ENCODE results near the gene REG1A.

Gene REG1A

DNA sequence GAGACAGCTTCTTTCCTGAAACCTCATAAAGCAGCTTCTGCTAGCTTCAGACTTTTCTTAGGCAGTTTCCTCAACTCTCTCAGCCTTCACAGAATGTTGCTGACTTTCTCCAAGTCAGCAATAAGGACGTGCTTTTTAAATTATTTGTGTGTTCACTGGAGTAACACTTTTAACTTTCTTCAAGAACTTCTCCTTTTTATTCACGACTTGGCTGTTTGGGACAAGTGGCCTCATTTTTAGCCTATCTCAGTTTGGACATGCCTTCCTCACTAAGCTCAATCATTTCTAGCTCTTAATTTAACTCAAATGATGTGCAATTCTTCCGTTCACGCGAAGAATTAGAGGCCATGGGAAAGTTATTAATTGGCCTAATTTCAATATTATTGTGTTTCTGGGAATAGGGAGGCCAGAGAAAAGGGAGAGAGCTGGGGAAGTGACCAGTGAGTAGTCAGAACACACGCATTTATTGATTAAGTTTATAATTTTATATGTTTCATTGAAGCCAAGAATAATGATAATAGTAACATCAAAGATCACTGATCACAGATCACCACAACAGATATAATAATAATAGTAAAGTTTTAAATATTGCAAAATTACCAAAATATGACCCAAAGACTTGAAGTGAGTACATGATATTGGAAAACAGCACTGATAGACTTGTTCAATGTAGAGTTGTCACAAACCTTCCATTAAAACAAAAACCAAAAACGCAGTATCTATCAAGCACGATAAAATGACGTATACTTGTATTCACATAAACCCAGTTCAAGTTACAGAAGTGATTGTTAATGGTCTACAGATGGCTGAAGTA lies 4.8 kb downstream of the REG1A start:
- Histone ChIP-seq H3K4me1 (ENCODE audit: control insufficient read depth in 1 of 2, insufficient read depth in 2 of 2, low read length in 2 of 2) (no peaks in the 10 kb centered on the region), H3K9me3 (ENCODE audit: control insufficient read depth in 1 of 2, low read length in 2 of 2) (no peaks in the 10 kb centered on the region), H3K36me3 (ENCODE audit: control insufficient read depth in 1 of 2, insufficient read depth in 2 of 2, low read length in 2 of 2) (peaks cover 11% of the 10 kb centered on the region in 2 donors), H3K27me3 (ENCODE audit: control insufficient read depth in 1 of 2, insufficient read depth in 2 of 2, low read length in 2 of 2) (no peaks in the 10 kb centered on the region), H3K27ac (ENCODE audit: low read depth, low read length) (no peak overlapping the region), H3K9ac (ENCODE audit: low read depth in 1 of 2, low read length in 2 of 2) (no peak overlapping the region), H3K4me3 (ENCODE audit: low read depth in 1 of 2, low read length in 2 of 2) (no peak overlapping the region)

DNA sequence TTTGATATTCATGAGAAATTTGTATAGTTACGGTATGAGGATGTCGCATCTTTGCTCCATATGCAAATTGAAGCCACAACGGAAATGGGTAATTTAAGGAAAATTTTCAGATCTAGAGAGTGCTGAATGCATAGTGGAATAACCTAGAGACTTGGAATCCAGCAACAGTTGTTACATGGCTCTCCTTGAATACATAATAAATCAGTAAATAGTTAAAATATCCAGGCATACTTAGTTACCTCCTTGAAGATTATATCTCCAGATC lies 5.4 kb downstream of the REG1A start:
- Histone ChIP-seq H3K27ac (ENCODE audit: low read depth, low read length) (no peak overlapping the region), H3K4me3 (ENCODE audit: low read depth in 1 of 2, low read length in 2 of 2) (no peak overlapping the region), H3K4me1 (ENCODE audit: control insufficient read depth in 1 of 2, insufficient read depth in 2 of 2, low read length in 2 of 2) (no peaks in the 10 kb centered on the region), H3K27me3 (ENCODE audit: control insufficient read depth in 1 of 2, insufficient read depth in 2 of 2, low read length in 2 of 2) (no peaks in the 10 kb centered on the region), H3K9ac (ENCODE audit: low read depth in 1 of 2, low read length in 2 of 2) (no peak overlapping the region), H3K36me3 (ENCODE audit: control insufficient read depth in 1 of 2, insufficient read depth in 2 of 2, low read length in 2 of 2) (peaks cover 11% of the 10 kb centered on the region in 2 donors), H3K9me3 (ENCODE audit: control insufficient read depth in 1 of 2, low read length in 2 of 2) (no peaks in the 10 kb centered on the region)

DNA sequence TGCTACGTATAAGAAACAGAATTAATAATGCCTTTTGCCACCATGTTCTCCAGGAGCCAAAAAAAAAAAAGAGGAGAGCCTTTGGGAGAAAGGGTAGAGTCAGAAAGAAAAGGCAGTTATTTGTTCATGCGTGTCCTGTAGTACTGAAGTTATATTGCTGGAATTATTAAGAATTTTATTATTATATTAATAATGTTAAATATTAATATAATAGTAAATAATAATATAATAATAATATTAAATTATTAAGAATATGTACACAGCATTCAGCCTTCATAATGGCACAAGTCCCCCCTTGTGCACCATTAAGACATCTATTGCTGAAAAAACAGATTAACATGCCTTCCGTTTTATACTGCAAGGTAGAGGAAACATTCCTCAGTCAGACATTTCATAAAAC lies 8.1 kb downstream of the REG1A start:
- Histone ChIP-seq H3K27me3 (ENCODE audit: control insufficient read depth in 1 of 2, insufficient read depth in 2 of 2, low read length in 2 of 2) (no peaks in the 10 kb centered on the region), H3K36me3 (ENCODE audit: control insufficient read depth in 1 of 2, insufficient read depth in 2 of 2, low read length in 2 of 2) (no peaks in the 10 kb centered on the region), H3K27ac (ENCODE audit: low read depth, low read length) (no peak overlapping the region), H3K9ac (ENCODE audit: low read depth in 1 of 2, low read length in 2 of 2) (no peak overlapping the region), H3K9me3 (ENCODE audit: control insufficient read depth in 1 of 2, low read length in 2 of 2) (no peaks in the 10 kb centered on the region), H3K4me3 (ENCODE audit: low read depth in 1 of 2, low read length in 2 of 2) (no peak overlapping the region), H3K4me1 (ENCODE audit: control insufficient read depth in 1 of 2, insufficient read depth in 2 of 2, low read length in 2 of 2) (no peaks in the 10 kb centered on the region)

DNA sequence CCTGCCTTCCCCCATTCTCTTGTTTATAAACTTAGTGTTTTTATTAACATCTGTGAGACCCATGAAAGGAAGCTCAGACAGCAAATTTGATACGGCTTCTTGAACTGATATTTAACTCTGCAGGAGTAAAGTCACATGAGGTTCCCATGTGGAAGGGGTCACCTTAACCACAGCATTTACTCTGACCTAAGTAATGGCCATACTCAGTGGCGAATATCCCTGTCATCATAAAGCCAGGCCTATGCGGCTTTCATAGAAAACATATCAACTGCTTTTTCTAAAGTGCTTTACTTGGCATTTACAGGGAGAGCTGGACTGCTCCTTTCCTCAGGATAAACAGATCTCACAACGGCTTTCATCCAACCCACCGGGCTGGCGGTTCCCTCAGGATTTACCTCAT lies 9.0 kb downstream of the REG1A start:
- no peaks in the 10 kb centered on the region for H3K36me3 ChIP-seq (ENCODE audit: control insufficient read depth in 1 of 2, insufficient read depth in 2 of 2, low read length in 2 of 2)
- no peaks in the 10 kb centered on the region for H3K9me3 ChIP-seq (ENCODE audit: control insufficient read depth in 1 of 2, low read length in 2 of 2)
- H3K4me1 ChIP-seq (ENCODE audit: control insufficient read depth in 1 of 2, insufficient read depth in 2 of 2, low read length in 2 of 2) = no peaks in the 10 kb centered on the region
- no peak overlapping the region for H3K4me3 ChIP-seq (ENCODE audit: low read depth in 1 of 2, low read length in 2 of 2)
- no peak overlapping the region for H3K9ac ChIP-seq (ENCODE audit: low read depth in 1 of 2, low read length in 2 of 2)
- H3K27me3 ChIP-seq (ENCODE audit: control insufficient read depth in 1 of 2, insufficient read depth in 2 of 2, low read length in 2 of 2) = no peaks in the 10 kb centered on the region
- no peak overlapping the region for H3K27ac ChIP-seq (ENCODE audit: low read depth, low read length)

DNA sequence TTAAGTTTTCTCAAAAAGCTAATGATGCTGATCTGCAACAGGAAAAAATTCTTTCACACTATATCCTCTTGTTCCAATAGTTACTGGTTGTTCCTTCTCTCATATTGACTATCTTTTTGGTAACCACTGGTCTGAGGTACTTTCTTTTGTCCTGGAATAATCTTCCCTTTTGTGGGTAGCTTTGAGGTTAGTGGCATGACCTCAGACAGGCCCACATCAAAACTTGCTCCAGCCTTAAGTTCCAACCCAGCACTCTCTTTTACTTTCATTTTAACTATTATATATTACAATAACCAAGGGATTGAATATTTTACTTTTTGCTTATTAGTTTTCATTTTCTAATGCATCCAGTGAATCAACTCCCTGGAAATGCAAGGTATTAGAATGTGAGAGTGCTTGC lies 9.5 kb downstream of the REG1A start:
- Histone ChIP-seq H3K9me3 (ENCODE audit: control insufficient read depth in 1 of 2, low read length in 2 of 2) (no peaks in the 10 kb centered on the region), H3K27me3 (ENCODE audit: control insufficient read depth in 1 of 2, insufficient read depth in 2 of 2, low read length in 2 of 2) (no peaks in the 10 kb centered on the region), H3K9ac (ENCODE audit: low read depth in 1 of 2, low read length in 2 of 2) (no peak overlapping the region), H3K4me3 (ENCODE audit: low read depth in 1 of 2, low read length in 2 of 2) (no peak overlapping the region), H3K27ac (ENCODE audit: low read depth, low read length) (no peak overlapping the region), H3K36me3 (ENCODE audit: control insufficient read depth in 1 of 2, insufficient read depth in 2 of 2, low read length in 2 of 2) (no peaks in the 10 kb centered on the region), H3K4me1 (ENCODE audit: control insufficient read depth in 1 of 2, insufficient read depth in 2 of 2, low read length in 2 of 2) (no peaks in the 10 kb centered on the region)

DNA sequence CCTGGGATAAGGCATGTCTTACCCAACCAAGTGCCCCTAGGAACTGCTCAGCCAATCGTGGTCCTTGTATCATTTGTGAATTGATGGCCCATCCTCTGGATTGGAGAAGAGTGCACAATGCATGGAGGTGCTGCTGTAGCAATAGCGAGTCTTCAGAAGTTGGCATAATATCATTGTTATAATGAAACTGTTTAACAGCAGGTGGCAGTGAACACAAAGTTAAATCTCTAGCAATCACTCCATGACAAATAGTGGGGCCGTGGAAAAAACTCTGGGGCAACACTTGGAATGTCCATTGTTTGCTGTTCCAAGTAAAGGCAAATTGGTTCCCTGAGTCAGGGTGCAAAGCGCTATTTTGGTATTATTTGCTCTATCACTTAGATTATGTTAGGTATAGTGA lies 11.4 kb downstream of the REG1A start:
- H3K9me3 ChIP-seq (ENCODE audit: control insufficient read depth in 1 of 2, low read length in 2 of 2) = no peaks in the 10 kb centered on the region
- H3K27ac ChIP-seq (ENCODE audit: low read depth, low read length) = no peak overlapping the region
- no peaks in the 10 kb centered on the region for H3K36me3 ChIP-seq (ENCODE audit: control insufficient read depth in 1 of 2, insufficient read depth in 2 of 2, low read length in 2 of 2)
- H3K27me3 ChIP-seq (ENCODE audit: control insufficient read depth in 1 of 2, insufficient read depth in 2 of 2, low read length in 2 of 2) = no peaks in the 10 kb centered on the region
- H3K4me3 ChIP-seq (ENCODE audit: low read depth in 1 of 2, low read length in 2 of 2) = no peak overlapping the region
- H3K9ac ChIP-seq (ENCODE audit: low read depth in 1 of 2, low read length in 2 of 2) = no peak overlapping the region
- H3K4me1 ChIP-seq (ENCODE audit: control insufficient read depth in 1 of 2, insufficient read depth in 2 of 2, low read length in 2 of 2) = no peaks in the 10 kb centered on the region

DNA sequence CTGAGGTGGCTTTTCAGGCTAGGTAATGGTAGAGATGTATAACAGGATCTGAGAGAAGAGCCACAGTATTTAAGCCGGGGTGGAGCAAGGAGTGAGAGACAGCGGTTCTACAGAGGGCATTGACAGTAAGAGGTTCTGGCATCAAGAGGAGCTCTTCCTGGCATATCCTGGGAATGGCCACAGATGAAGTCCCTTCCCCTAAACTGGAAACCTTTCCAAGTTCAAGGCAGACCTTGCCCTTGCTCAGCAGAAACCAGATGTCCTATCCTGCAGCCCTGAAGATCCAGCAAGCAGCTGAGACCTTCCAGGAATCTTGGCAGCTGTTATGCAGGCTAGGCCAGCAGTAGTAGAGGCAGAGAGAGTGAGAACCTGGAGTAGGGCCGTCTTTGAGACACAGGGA lies 18.1 kb downstream of the REG1A start:
- no peaks in the 10 kb centered on the region for H3K9me3 ChIP-seq (ENCODE audit: control insufficient read depth in 1 of 2, low read length in 2 of 2)
- H3K27me3 ChIP-seq (ENCODE audit: control insufficient read depth in 1 of 2, insufficient read depth in 2 of 2, low read length in 2 of 2) = no peaks in the 10 kb centered on the region
- no peaks in the 10 kb centered on the region for H3K36me3 ChIP-seq (ENCODE audit: control insufficient read depth in 1 of 2, insufficient read depth in 2 of 2, low read length in 2 of 2)
- H3K9ac ChIP-seq (ENCODE audit: low read depth in 1 of 2, low read length in 2 of 2) = no peak overlapping the region
- peaks cover 4 to 18% of the 10 kb centered on the region in 2 donors for H3K4me1 ChIP-seq (ENCODE audit: control insufficient read depth in 1 of 2, insufficient read depth in 2 of 2, low read length in 2 of 2)
- no peak overlapping the region for H3K27ac ChIP-seq (ENCODE audit: low read depth, low read length)
- H3K4me3 ChIP-seq (ENCODE audit: low read depth in 1 of 2, low read length in 2 of 2) = no peak overlapping the region

DNA sequence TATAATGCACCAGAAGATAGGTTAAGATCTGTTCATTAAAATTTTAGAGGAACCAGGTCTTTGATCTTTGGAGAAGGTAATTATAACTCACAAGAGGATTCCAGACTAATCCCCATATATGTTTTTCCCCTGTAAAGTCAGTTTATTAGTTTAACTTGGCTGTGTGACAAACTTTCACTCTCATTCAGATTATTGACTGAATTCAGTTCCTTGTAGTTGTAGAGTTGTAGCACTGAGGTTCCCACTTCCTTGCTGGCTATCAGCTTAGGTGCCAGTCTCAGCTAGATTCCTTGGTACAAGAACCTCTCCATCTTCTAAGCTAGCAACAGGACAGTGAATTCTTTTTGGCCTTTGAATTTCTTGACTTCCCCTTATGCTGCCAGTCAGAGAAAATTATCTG lies 19.1 kb downstream of the REG1A start:
- H3K9ac ChIP-seq (ENCODE audit: low read depth in 1 of 2, low read length in 2 of 2) = no peak overlapping the region
- H3K27ac ChIP-seq (ENCODE audit: low read depth, low read length) = no peak overlapping the region
- no peaks in the 10 kb centered on the region for H3K27me3 ChIP-seq (ENCODE audit: control insufficient read depth in 1 of 2, insufficient read depth in 2 of 2, low read length in 2 of 2)
- peaks cover 4 to 18% of the 10 kb centered on the region in 2 donors for H3K4me1 ChIP-seq (ENCODE audit: control insufficient read depth in 1 of 2, insufficient read depth in 2 of 2, low read length in 2 of 2)
- no peak overlapping the region for H3K4me3 ChIP-seq (ENCODE audit: low read depth in 1 of 2, low read length in 2 of 2)
- H3K36me3 ChIP-seq (ENCODE audit: control insufficient read depth in 1 of 2, insufficient read depth in 2 of 2, low read length in 2 of 2) = no peaks in the 10 kb centered on the region
- H3K9me3 ChIP-seq (ENCODE audit: control insufficient read depth in 1 of 2, low read length in 2 of 2) = no peaks in the 10 kb centered on the region

DNA sequence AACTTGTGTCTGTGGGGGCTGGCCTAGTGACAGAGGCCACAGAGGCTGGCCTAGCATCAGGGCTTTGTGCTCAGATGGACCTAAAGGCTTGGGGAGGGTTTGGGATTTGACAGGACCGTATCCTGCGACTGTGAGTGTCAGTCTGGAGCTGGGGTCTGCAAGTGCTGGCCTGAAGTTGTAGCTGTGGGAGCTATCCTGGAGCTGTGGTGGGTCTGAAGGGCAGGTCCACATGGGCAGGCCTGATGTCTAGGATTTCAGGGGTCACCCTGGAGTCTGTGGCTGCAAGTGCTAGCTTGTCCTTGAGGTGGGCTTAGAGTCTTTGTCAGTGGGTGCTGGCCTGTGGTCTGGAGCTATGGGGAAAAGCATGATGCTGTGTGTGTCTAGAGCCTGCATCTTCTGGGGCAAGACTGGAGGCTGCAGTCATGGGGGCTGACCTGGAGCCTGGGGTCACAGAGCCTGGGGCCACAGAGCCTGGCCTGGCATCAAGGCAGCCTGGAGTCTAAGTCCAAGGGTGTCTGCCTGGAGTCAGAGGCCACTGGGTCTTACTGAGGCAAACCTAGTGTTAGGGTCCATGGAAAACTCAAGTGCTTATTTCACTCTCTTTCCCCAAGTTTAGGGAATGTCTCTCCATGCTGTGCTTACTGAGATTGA lies 35.7 kb downstream of the REG1A start:
- H3K27me3 ChIP-seq (ENCODE audit: control insufficient read depth in 1 of 2, insufficient read depth in 2 of 2, low read length in 2 of 2) = no peaks in the 10 kb centered on the region
- H3K36me3 ChIP-seq (ENCODE audit: control insufficient read depth in 1 of 2, insufficient read depth in 2 of 2, low read length in 2 of 2) = no peaks in the 10 kb centered on the region
- H3K4me3 ChIP-seq (ENCODE audit: low read depth in 1 of 2, low read length in 2 of 2) = peak overlapping the region; percentile 1 to 53
- H3K9ac ChIP-seq (ENCODE audit: low read depth in 1 of 2, low read length in 2 of 2) = no peak overlapping the region
- no peaks in the 10 kb centered on the region for H3K9me3 ChIP-seq (ENCODE audit: control insufficient read depth in 1 of 2, low read length in 2 of 2)
- no peak overlapping the region for H3K27ac ChIP-seq (ENCODE audit: low read depth, low read length)
- H3K4me1 ChIP-seq (ENCODE audit: control insufficient read depth in 1 of 2, insufficient read depth in 2 of 2, low read length in 2 of 2) = peaks cover 6 to 33% of the 10 kb centered on the region in 2 donors

DNA sequence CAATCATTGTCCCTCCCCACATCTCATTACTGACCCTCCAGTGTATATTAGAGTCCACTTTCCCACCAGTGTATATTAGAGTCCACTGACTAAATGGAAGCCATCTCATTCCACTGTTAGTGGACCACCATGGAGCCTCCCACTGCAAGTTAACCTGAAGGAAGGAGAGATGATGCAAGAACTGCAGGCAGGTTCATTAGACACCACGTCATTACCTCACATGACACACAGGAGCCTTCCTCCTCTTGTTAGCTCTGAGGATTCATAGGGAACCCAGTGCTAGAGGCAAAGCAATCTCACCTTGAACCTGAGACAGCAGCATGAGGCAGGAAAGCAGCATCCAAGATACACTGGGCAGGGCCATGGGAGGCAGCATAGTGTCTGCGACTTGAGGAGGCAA lies 38.7 kb downstream of the REG1A start:
- no peaks in the 10 kb centered on the region for H3K9me3 ChIP-seq (ENCODE audit: control insufficient read depth in 1 of 2, low read length in 2 of 2)
- H3K4me3 ChIP-seq (ENCODE audit: low read depth in 1 of 2, low read length in 2 of 2) = peak overlapping the region; percentile 28 to 53
- H3K9ac ChIP-seq (ENCODE audit: low read depth in 1 of 2, low read length in 2 of 2) = no peak overlapping the region
- H3K4me1 ChIP-seq (ENCODE audit: control insufficient read depth in 1 of 2, insufficient read depth in 2 of 2, low read length in 2 of 2) = peaks cover 11 to 42% of the 10 kb centered on the region in 2 donors
- no peak overlapping the region for H3K27ac ChIP-seq (ENCODE audit: low read depth, low read length)
- no peaks in the 10 kb centered on the region for H3K27me3 ChIP-seq (ENCODE audit: control insufficient read depth in 1 of 2, insufficient read depth in 2 of 2, low read length in 2 of 2)
- H3K36me3 ChIP-seq (ENCODE audit: control insufficient read depth in 1 of 2, insufficient read depth in 2 of 2, low read length in 2 of 2) = no peaks in the 10 kb centered on the region
